ENCODE data around the gene PRPF31. TPM values are rescaled to one million over a fixed set of nuclear protein-coding genes. Genes with fewer than 3 reads are reported as not detected.
A peak's percentile ranks its signal among the peaks of the same experiment; 100 is the strongest.

The PRPF31 gene
- total and polyA plus RNA-seq, 9 of the 15 experiments (the other 6 are each of a cell fraction or from before 2014, with no cell fraction given): 5.8 to 92.2 (median 69.2) TPM

DNA sequence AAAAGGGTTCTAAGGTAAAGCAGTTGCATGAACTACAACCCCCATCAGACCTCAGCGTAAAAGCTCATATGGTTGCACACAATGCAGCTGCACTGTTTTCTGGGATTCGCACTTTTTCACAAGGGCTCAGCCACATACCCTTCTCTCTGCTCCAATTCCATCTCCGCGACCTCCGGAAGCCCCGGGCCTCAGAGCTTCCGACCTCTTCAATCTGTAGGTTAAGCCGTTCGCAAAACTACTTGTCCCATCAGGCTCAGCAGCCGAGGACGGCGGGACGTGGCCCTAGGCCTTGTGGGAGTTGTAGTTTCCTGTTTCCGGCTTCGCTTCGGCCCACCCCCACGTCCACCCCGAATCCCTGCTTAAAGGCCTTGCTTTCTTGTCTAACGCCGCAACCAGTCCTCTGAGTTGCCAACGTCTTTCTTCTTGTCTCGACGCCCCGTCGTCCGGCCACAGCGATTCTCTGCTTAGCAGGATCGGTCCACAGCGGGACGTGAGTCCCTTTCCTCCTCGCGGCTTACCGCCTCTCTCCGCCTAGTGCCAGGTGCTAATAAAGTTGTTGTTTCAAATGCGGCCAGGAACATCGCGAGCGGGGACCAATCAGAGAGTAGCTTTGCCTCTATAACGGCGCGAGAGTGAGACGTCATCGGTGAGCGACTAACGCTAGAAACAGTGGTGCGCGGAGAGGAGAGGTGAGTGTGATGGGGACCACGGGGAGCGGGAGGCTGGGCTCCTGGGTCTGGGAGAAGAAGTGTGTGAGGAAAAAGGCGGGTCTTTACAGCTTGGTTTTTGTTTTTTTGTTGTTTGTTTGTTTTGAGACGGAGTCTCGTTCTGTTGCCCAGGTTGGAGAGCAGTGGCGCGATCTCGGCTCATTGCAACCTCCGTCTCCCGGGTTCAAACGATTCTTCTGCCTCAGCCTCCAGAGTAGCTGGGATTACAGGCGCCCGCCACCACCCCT is at the start of gene PRPF31, which contains the start of gene TFPT (continued):
- peak; percentile 88; the same call in 1 of the 2 replicates for TF ChIP-seq CBFB (CRISPR knock-in tag; IDR thresholded peaks at IDR 0.05)
- peak; percentile 64; the same call in 1 of the 2 replicates for TF ChIP-seq ZBTB1 (CRISPR knock-in tag; IDR thresholded peaks at IDR 0.05; ENCODE audit: borderline replicate concordance, low read depth)
- TF ChIP-seq ZBED1 (IDR thresholded peaks at IDR 0.05): 0 out of 2 replicates have a peak, but pooled peaks have one; percentile 26
- TF ChIP-seq, protein P1, sequence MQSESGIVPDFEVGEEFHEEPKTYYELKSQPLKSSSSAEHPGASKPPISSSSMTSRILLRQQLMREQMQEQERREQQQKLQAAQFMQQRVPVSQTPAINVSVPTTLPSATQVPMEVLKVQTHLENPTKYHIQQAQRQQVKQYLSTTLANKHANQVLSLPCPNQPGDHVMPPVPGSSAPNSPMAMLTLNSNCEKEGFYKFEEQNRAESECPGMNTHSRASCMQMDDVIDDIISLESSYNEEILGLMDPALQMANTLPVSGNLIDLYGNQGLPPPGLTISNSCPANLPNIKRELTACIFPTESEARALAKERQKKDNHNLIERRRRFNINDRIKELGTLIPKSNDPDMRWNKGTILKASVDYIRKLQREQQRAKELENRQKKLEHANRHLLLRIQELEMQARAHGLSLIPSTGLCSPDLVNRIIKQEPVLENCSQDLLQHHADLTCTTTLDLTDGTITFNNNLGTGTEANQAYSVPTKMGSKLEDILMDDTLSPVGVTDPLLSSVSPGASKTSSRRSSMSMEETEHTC (IDR thresholded peaks at IDR 0.05): peak; percentile 12; the same call in 1 of the 2 replicates
- no peak for TF ChIP-seq ATF2 (CRISPR knock-in tag; IDR thresholded peaks at IDR 0.05)
- TF ChIP-seq ZBTB17 (CRISPR knock-in tag; IDR thresholded peaks at IDR 0.05): peak; percentile 65; the same call in 1 of the 2 replicates
- TF ChIP-seq TFAM (CRISPR knock-in tag; conservative IDR thresholded peaks at IDR 0.05): no peak
- peak; percentile 66; the same call in 1 of the 2 replicates for TF ChIP-seq DMBX1 (CRISPR knock-in tag; IDR thresholded peaks at IDR 0.05; ENCODE audit: borderline replicate concordance)
- peak; percentile 58; the same call in 1 of the 2 replicates for TF ChIP-seq ERF (CRISPR knock-in tag; IDR thresholded peaks at IDR 0.05)
- TF ChIP-seq ZNF311 (CRISPR knock-in tag; IDR thresholded peaks at IDR 0.05): peak; percentile 52; the same call in 1 of the 2 replicates
- TF ChIP-seq FOXP1 (CRISPR knock-in tag; IDR thresholded peaks at IDR 0.05): no peak
- no peak for TF ChIP-seq ZNF512 (tag; IDR thresholded peaks at IDR 0.05)
- peak; percentile 100 for TF ChIP-seq ZNF12 (CRISPR knock-in tag; IDR thresholded peaks at IDR 0.05)
- TF ChIP-seq POLR3G (IDR thresholded peaks at IDR 0.05; ENCODE audit: extremely low read depth, insufficient read length, insufficient replicate concordance): no peak
- TF ChIP-seq, protein P2, sequence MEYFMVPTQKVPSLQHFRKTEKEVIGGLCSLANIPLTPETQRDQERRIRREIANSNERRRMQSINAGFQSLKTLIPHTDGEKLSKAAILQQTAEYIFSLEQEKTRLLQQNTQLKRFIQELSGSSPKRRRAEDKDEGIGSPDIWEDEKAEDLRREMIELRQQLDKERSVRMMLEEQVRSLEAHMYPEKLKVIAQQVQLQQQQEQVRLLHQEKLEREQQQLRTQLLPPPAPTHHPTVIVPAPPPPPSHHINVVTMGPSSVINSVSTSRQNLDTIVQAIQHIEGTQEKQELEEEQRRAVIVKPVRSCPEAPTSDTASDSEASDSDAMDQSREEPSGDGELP (CRISPR knock-in tag; IDR thresholded peaks at IDR 0.05; ENCODE audit: borderline replicate concordance): peak; percentile 86
- TF ChIP-seq C11orf30 (IDR thresholded peaks at IDR 0.05; ENCODE audit: low read depth): peak; percentile 100
- peak; percentile 78 for TF ChIP-seq FOS (IDR thresholded peaks at IDR 0.05; ENCODE audit: extremely low read depth, insufficient read length)
- TF ChIP-seq RBBP5 (IDR thresholded peaks at IDR 0.05; ENCODE audit: borderline replicate concordance, insufficient read depth, low read length, poor library complexity, severe bottlenecking): peak; percentile 77
- TF ChIP-seq TEAD2 (tag; IDR thresholded peaks at IDR 0.05): no peak
- no peak for TF ChIP-seq ZNF239 (CRISPR knock-in tag; IDR thresholded peaks at IDR 0.05)
- TF ChIP-seq TEAD1 (CRISPR knock-in tag; IDR thresholded peaks at IDR 0.05): peak; percentile 29 to 34; a peak in 2 of 4 replicates
